ENCODE data around the gene ARHGAP33. TPM values are rescaled to one million over a fixed set of nuclear protein-coding genes. Genes with fewer than 3 reads are reported as not detected.

ARHGAP33 gene, protein sequence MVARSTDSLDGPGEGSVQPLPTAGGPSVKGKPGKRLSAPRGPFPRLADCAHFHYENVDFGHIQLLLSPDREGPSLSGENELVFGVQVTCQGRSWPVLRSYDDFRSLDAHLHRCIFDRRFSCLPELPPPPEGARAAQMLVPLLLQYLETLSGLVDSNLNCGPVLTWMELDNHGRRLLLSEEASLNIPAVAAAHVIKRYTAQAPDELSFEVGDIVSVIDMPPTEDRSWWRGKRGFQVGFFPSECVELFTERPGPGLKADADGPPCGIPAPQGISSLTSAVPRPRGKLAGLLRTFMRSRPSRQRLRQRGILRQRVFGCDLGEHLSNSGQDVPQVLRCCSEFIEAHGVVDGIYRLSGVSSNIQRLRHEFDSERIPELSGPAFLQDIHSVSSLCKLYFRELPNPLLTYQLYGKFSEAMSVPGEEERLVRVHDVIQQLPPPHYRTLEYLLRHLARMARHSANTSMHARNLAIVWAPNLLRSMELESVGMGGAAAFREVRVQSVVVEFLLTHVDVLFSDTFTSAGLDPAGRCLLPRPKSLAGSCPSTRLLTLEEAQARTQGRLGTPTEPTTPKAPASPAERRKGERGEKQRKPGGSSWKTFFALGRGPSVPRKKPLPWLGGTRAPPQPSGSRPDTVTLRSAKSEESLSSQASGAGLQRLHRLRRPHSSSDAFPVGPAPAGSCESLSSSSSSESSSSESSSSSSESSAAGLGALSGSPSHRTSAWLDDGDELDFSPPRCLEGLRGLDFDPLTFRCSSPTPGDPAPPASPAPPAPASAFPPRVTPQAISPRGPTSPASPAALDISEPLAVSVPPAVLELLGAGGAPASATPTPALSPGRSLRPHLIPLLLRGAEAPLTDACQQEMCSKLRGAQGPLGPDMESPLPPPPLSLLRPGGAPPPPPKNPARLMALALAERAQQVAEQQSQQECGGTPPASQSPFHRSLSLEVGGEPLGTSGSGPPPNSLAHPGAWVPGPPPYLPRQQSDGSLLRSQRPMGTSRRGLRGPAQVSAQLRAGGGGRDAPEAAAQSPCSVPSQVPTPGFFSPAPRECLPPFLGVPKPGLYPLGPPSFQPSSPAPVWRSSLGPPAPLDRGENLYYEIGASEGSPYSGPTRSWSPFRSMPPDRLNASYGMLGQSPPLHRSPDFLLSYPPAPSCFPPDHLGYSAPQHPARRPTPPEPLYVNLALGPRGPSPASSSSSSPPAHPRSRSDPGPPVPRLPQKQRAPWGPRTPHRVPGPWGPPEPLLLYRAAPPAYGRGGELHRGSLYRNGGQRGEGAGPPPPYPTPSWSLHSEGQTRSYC
- 26.3 TPM for total RNA-seq

DNA sequence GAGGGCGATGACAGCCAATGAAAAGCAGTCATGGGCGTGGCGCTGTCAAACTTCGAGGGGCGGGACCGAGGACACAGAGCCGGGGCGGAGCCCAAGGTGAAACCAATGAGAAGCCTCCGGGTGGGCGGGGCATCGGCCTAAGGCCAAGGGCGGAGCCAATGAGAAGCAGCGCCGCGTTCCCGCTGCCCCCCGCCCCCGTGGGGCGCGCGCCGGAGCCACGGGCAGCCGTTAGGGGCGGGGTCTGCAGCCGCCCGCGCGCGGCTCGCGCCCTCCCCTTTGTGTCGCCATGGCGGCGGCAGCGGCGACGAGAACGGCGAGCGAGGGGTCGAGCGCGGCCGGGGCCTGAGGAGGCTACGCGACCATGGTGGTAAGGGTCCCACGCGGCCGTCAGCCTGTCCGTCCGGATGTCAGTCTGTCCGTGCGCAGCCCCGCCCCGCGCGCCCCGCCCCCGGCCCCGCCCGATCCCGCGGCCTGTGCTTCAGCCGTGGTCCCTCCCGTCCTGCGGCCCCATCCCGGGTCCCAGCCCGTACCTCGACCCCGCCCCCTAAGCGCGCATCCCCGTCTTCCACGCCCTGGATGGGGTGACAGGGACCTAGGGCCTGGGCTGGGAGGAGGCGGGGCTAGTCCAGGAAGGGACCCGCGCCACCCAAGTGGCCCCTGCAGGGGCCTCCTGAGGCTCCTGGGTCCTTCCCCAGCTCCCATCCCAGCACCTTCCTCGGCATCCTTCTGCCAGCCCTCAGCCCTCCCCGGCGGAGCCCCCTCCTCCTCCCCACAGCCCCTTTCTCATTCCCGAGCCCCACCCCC, at the start of gene ARHGAP33:
ARHGAP33 (plus strand) TSS at position 267 of the 804 bp plus-strand sequence; CDS start at position 362, 95 bp downstream.
- DNase-seq, result peak; percentile 99

DNA sequence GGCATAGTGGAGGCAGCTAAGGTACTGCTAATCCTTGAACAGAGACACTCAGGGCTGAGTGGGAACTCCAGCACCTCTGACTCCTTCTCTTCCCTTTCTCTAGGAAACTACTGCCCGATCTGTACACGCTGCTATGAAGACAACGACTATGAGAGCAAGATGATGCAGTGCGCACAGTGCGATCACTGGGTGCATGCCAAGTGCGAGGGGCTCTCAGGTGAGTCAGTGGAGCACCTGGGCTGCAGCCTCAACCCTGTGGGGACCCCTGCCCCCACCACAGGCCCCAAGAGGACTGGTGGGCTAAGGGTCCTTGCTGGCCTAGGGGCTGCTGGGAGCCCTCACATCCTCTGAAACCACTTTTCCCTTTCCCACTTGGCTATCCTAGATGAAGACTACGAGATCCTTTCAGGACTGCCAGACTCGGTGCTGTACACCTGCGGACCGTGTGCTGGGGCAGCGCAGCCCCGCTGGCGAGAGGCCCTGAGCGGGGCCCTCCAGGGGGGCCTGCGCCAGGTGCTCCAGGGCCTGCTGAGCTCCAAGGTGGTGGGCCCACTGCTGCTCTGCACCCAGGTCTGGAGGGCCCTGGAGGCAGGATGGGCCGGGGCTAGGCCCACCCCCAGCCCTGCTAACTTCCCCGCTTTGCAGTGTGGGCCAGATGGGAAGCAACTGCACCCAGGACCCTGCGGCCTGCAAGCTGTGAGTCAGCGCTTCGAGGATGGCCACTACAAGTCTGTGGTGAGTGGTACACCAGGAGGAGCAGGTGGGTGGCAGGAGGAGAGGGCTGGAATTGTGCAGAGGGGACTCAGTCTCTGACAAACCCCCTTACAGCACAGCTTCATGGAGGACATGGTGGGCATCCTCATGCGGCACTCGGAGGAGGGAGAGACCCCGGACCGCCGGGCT, 48.1 kb upstream of the ARHGAP33 start:
- no peak for DNase-seq

DNA sequence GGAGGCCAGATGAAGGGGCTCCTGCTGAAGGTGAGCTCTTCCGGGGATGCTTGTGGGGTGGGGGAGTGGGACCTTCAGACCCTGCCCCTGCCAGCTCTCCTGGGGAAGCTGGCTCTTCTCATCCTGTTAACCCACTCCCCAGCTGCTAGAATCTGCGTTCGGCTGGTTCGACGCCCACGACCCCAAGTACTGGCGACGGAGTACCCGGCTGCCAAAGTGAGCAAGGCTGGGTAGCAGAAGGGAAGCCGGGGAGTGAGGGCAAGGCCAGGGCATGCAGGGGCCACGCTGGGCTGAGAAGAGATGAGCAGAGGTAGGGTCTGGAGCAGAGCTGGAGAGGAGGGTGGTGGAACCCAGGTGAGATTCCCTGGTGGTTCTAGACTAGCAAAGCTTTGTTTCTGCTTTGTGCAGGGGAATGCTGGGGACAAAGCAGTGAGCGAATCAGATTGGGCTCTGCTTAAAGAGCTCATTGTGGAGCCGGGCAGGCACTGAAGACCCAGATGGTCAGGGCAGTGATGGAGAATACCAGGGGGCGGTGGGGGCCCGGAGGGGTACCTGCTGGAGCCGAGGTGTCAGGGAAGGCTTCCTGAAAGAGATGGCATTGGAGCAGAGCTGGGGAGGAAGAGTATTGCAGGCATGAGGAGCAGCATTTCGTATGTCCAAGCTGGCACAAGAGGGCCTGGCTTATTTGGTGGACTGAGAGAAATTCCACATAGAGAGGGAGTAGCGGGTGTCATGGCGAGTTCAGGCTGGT, 47.2 kb upstream of the ARHGAP33 start:
- DNase-seq, result no peak

DNA sequence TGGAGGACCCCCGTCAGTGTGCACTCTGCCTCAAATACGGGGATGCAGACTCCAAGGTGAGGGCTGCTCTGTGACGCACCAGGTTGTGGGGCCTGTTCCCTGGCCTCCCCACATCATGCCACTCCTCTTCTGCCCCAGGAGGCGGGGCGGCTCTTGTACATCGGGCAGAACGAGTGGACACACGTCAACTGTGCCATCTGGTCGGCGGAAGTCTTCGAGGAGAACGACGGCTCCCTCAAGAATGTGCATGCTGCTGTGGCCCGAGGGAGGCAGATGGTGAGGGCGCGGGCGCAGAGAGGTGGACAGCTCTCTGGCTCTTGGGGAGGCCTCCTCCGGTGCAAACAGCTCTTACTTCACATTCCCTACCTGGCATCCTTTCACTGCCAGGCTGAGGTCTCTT, 46.3 kb upstream of the ARHGAP33 start:
- no peak for DNase-seq

DNA sequence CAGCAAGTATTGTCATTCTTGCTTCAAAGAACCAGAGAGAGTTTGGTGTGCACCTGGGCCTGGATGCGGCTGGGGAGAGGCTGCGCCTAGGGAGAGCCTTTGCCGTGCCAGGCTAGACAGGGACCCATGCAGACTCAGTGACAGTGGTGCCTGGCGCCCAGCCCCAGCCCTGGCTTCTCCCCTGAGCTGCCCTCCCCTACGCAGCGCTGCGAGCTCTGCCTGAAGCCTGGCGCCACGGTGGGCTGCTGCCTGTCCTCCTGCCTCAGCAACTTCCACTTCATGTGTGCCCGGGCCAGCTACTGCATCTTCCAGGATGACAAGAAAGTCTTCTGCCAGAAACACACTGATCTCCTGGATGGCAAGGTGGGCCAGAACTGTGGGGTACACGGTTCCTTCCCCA, 45.6 kb upstream of the ARHGAP33 start:
- DNase-seq, result no peak

DNA sequence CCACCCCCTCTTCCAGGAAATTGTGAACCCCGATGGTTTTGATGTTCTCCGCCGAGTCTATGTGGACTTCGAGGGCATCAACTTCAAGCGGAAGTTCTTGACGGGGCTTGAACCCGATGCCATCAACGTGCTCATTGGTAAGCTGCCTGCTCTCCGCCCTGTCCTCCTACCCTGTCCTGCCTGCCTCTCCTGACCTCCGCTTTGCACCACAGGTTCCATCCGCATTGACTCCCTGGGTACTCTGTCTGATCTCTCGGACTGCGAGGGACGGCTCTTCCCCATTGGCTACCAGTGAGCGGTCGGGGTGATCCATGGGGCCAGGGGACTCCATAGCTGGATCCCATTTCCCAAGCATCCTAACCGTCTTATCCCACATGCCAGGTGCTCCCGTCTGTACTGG, 45.0 kb upstream of the ARHGAP33 start:
- no peak for DNase-seq

DNA sequence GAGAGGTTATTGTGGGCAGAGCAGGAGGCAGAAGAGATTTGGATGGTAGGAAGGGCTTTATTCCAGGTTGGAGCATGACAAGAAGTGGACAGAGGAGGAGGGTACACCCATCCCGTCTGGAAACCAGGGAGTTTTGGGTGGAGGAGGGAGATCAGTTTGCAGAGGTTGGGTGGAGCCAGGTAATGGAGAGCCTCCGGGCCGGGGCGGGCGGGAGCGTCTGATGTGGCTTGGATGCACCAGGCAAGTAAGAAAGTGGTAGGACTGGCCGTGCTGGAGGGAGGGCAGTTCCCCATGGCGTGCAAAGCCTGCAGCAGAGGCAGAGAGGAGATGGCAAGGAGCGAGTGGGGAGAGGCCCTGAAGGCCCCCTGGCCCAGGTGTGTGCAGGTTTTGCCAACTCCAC, 44.0 kb upstream of the ARHGAP33 start:
- DNase-seq, result no peak

DNA sequence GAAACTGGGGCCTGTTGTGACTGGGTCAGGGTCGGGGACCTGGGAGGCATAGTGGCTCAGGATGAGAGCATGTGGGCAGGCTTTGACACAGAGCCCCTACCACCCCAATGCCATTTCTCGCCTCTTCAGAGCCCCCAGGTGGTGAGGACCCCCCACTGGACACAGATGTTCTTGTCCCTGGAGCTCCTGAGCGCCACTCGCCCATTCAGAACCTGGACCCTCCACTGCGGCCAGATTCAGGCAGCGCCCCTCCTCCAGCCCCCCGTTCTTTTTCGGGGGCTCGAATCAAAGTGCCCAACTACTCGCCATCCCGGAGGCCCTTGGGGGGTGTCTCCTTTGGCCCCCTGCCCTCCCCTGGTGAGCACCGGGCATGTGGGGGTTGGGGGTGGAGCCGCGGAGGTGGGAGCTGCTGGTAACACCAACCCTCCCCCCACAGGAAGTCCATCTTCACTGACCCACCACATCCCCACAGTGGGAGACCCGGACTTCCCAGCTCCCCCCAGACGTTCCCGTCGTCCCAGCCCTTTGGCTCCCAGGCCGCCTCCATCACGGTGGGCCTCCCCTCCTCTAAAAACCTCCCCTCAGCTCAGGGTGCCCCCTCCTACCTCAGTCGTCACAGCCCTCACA, 43.5 kb upstream of the ARHGAP33 start:
- DNase-seq, result no peak

DNA sequence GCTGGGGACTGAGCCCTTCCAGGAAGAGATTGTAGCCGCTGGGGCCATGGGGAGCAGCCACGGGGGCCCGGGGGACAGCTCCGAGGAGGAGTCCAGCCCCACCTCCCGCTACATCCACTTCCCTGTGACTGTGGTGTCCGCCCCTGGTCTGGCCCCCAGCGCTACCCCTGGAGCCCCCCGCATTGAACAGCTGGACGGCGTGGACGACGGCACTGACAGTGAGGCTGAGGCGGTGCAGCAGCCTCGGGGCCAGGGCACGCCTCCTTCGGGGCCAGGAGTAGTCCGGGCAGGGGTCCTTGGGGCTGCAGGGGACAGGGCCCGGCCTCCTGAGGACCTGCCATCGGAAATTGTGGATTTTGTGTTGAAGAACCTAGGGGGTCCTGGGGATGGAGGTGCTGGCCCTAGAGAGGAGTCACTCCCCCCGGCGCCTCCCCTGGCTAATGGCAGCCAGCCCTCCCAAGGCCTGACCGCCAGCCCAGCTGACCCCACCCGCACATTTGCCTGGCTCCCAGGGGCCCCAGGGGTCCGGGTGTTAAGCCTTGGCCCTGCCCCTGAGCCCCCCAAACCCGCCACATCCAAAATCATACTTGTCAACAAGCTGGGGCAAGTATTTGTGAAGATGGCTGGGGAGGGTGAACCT, 42.7 kb upstream of the ARHGAP33 start:
- DNase-seq, result no peak

DNA sequence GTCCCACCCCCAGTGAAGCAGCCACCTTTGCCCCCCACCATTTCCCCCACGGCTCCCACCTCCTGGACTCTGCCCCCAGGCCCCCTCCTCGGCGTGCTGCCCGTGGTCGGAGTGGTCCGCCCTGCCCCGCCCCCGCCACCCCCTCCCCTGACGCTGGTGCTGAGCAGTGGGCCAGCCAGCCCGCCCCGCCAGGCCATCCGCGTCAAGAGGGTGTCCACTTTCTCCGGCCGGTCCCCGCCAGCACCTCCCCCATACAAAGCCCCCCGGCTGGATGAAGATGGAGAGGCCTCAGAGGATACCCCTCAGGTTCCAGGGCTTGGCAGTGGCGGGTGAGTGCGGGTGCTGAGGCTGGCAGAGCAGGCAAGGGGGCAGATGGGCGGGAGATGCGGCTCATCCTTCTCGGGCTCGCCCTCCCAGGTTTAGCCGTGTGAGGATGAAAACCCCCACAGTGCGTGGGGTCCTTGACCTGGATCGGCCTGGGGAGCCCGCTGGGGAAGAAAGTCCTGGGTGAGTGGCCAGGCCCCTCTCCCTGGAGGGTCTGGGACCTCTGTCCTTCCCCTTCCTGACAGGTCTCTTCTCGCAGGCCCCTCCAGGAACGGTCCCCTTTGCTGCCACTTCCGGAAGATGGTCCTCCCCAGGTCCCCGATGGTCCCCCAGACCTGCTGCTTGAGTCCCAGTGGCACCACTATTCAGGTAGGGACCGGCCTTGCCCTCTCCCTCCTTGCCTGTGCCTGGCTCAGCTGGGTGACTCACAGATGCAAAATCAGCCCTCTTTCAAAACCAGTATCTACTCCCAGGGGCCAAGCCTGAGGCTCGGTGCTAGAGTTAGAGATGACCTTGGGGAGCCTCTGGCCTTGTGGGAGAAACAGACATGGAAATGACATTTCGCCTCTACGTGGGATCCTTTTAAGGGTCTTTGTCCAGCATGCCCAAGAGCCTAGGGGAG, 41.9 kb upstream of the ARHGAP33 start:
- no peak for DNase-seq

DNA sequence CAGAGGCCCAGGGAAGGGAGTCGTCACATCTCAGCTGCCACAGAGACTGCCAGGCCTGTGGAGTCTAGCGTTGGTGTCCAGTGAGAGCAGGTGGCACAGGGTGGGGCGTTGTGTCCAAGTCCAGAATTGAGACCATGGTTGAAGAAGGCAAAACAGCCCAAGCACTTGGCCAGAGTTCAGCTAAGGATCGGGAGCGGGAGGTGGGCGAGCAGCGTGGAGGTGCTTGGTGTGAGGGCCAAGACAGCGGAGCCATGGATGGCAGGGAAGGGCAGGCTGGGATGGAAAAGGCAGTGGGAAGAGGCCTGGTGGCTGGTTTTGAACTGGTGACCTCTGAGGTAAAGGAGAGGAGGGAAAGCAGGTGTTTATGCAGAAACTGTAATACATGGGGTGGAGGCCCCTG, 41.1 kb upstream of the ARHGAP33 start:
- DNase-seq, result no peak

DNA sequence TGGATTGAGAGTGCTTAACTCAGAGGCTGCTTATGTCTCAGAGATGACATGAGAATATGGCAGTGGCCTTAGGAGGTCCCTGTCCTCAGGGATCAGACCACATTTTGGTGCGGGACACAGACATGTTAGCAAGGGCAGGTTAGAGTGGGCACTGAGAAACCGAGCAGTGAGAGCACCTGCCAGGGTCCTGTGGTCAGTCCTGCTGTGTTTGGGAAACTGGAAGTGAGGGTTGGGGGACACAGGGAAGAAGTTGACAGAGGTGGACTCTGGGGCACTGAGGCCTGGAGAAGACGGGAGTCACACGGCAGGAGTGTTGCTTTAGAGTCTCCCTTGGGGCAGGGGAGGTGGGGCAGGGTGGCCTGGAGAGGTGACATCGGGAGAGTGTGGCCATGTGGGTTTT, 40.5 kb upstream of the ARHGAP33 start:
- DNase-seq, result no peak

DNA sequence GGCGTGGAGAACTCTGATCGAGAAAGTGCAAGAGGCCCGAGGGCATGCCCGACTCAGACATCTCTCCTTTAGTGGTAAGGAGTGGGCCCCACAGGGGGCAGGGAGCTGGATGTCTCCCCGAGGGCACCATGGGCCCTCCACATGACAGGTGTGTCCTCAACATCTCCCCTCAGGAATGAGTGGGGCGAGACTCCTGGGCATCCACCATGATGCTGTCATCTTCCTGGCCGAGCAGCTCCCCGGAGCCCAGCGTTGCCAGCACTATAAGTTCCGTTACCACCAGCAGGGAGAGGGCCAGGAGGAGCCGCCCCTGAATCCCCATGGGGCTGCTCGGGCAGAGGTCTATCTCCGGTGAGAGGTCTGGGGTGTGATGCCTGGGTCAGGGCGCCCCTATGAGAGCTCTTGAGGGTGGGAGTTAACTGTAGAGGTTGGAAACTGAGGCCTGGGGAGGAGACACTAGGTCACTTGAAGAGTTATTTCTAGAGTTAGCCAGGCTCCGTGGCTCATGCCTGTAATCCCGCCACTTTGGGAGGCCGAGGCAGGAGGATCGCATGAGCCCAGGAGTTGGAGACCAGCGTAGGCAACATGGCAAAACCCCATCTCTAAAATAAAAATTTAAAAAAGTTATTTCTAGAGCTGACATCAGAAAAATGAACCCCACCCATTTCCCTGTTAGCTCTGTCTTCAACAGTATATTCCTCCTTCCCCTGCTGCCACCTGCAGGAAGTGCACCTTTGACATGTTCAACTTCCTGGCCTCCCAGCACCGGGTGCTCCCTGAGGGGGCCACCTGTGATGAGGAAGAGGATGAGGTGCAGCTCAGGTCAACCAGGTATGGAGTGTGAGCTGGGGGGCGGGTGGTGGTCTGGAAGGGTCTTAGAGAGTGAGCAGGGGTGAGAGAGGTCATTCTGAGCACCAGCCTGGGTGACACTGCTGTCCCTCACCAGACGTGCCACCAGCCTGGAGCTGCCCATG, 38.2 kb upstream of the ARHGAP33 start:
- DNase-seq, result no peak

DNA sequence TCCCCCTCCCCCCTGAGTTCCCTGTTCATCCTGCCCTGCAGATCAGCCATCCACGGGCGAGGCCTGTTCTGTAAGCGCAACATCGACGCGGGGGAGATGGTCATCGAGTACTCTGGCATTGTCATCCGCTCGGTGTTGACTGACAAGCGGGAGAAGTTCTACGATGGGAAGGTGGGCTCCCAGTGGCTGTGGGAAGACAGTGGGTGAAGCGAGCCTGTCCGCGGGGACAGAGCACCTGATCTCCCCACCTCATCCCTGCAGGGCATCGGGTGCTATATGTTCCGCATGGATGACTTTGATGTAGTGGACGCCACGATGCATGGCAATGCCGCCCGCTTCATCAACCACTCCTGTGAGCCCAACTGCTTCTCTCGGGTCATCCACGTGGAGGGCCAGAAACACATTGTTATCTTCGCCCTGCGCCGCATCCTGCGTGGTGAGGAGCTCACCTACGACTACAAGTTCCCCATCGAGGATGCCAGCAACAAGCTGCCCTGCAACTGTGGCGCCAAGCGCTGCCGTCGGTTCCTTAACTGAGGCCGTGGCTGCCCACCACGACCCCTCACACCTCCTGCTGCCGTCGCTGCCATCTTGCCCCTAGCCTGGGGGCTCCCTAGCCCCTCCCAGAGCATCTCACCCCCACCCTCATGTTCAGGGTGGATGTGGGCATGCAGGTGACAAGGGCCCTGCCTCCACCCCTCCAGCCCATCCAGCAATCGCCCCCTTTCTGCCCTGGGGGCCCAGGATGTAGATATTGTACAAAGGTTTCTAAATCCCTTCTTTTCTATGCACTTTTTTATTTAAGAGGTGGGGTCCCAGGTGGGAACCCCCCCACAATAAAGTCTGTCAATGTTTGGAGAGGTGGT, 37.1 kb upstream of the ARHGAP33 start:
- no peak for DNase-seq

DNA sequence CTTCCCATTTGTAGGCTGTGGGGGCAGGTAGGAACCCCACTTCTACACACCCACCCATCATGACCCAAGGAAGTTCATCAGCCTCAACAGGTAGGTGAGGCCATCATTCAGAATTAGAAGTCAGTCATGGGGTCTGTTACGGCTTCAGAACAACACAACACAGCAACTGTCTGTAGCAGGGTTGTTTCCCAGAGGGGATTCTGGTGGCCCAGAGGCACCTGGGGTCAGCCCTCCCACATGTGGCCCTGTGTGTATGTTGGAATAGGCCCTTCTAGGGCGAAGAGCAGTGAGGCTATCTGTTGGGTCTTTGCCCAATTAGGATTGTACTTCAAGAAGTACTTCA, 36.5 kb upstream of the ARHGAP33 start:
- DNase-seq, result no peak
